ENCODE results near the gene TWIST2.

Gene TWIST2

GRCh38 chr2:238856713-238857567 lies 9.1 kb downstream of the TWIST2 start:
- DNase-seq = no peak

- no peak for DNase-seq
Measured at GRCh38 chr2:238857959-238858358, 10.1 kb downstream of the TWIST2 start.

- DNase-seq = no peak
Measured at GRCh38 chr2:238859636-238860347, 11.9 kb downstream of the TWIST2 start.

GRCh38 chr2:238861013-238861730 lies 13.3 kb downstream of the TWIST2 start:
- DNase-seq = no peak

- no peak for DNase-seq
Measured at GRCh38 chr2:238861766-238862315, 14.0 kb downstream of the TWIST2 start.

GRCh38 chr2:238862701-238863100 lies 14.8 kb downstream of the TWIST2 start:
- no peak for DNase-seq

GRCh38 chr2:238863231-238863630 lies 15.3 kb downstream of the TWIST2 start:
- no peak for DNase-seq

- DNase-seq = no peak
Measured at GRCh38 chr2:238863749-238864206, 15.9 kb downstream of the TWIST2 start.

- DNase-seq = peak; percentile 99
Measured at GRCh38 chr2:238864207-238865014, 16.5 kb downstream of the TWIST2 start.

GRCh38 chr2:238865015-238865719 lies 17.3 kb downstream of the TWIST2 start:
- no peak for DNase-seq

GRCh38 chr2:238865744-238866355 lies 18.0 kb downstream of the TWIST2 start:
- no peak for DNase-seq

- no peak for DNase-seq
Measured at GRCh38 chr2:238866656-238867277, 18.9 kb downstream of the TWIST2 start.

- peak; percentile 28 for DNase-seq
Measured at GRCh38 chr2:238868067-238868524, 20.2 kb downstream of the TWIST2 start.

GRCh38 chr2:238868616-238869292 lies 20.9 kb downstream of the TWIST2 start:
- DNase-seq = peak; percentile 42

- DNase-seq = peak; percentile 42
Measured at GRCh38 chr2:238869293-238870124, 21.6 kb downstream of the TWIST2 start.

- DNase-seq = no peak
Measured at GRCh38 chr2:238870261-238870660, 22.4 kb downstream of the TWIST2 start.

GRCh38 chr2:238872026-238872425 lies 24.1 kb downstream of the TWIST2 start:
- DNase-seq = no peak

GRCh38 chr2:238872628-238873380 lies 24.9 kb downstream of the TWIST2 start:
- DNase-seq = no peak

All from HCEC 1CT (cell line).